GM11168 (cell line): ENCODE measurements around the gene KRTAP4-12.
"Not testable (repeated sequence)": the region's sequence is repeated elsewhere in the genome, so short reads cannot be mapped to it uniquely, and the experiment has no call there.

Experiments used
- in situ Hi-C: fragments of 300-500 bp; cut with MboI; formaldehyde crosslinking; loops from one replicate; pipeline ENCODE4 v1.12.0; 2022; ENCODE audit warnings: low sequenced_read_pairs; ENCODE audit not compliant: unreplicated experiment

The KRTAP4-12 gene

DNA sequence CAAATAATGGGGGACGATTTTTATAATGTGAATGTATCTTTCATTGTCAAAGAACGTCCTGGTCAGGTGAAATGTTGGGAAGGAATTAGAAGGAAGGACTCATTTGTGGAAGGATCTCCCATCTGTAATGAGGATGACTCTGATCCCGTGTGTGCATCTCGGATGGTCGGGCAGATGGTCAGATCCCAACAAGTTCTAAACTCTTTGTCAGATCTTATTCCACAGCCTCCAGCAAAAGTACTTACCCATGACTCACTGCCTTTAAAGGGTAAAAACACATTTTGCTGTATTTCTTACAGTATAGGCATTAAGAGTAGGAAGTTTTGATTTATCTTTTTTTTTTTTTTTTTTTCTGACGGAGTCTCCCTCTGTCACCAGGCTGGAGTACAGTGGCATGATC, 25.5 kb downstream of the KRTAP4-12 start:
- in situ Hi-C loops = no loop called here

DNA sequence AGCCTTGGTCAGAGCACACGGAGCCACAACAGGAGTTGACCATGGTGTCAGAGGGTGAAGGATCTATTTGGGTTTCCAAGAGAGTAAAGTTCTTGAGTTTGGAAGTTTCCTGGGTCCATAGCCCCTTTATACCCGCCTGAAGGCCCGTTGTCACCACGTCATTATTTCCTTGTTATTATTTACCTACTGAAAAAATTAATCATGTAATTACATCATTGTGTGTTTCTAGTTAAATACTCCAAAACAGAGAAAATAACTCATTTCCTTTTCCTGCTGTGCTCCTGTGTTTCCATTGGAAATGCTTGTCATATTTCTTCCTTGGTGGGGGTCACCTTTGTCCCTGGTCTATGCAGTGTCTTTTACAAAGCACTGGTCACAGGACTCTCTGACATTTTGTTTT, 25.9 kb downstream of the KRTAP4-12 start, which contains the start of gene KRTAP4-8:
TSS of gene KRTAP4-8 (minus strand) at position 101 of the 400 bp plus-strand sequence. CDS start at position 43, 58 bp downstream.
- in situ Hi-C loops = no loop called here

DNA sequence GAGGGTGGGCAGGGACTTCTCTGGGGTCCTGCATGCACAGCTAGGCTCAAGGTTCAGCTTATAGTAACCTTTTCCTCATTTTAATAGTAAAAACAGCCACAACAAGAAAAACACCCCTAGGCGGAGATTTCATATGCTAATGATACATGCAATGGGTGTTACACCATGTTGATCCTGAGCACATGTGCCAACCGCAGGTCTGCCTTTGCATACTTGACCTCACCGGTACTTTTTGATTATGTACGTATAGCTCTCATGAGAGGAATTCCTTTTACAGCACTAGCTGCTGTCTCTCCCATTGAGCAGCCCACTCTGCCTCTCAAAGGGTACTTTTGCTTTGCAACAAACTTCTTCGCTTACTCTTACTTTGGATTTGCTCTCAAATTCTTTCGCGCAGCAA, 27.9 kb downstream of the KRTAP4-12 start:
- in situ Hi-C loops = no loop called here

GRCh38 chr17:41088760-41089352, 35.1 kb downstream of the KRTAP4-12 start:
- in situ Hi-C loops = not testable (repeated sequence)

GRCh38 chr17:41084100-41084856, 39.7 kb downstream of the KRTAP4-12 start, which contains the start of gene KRTAP4-7:
Gene KRTAP4-7 (plus strand): TSS chr17:41084150. CDS start chr17:41084207, 57 bp downstream.
- in situ Hi-C loops = not testable (repeated sequence)

GRCh38 chr17:41083427-41083826, 40.6 kb downstream of the KRTAP4-12 start:
- in situ Hi-C loops = not testable (repeated sequence)

DNA sequence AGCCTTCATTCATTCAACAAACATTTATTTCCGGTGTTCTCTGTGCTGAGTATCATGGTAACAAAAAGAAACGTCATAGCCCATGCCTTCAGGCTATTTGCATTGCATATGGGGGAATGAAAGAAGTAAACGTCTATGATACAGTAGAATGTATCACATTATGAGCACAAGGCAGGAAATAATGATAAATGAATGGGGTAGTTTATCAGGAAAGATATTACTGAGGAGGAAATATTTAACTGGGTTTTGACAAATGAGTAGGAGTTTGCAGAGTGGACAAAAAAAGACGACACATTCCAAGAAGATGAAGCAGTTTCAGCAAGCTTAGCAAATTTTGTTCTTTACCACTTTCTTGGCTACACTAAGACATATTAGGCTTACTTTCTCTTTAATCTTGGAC, 41.4 kb downstream of the KRTAP4-12 start:
- in situ Hi-C loops = no loop called here

DNA sequence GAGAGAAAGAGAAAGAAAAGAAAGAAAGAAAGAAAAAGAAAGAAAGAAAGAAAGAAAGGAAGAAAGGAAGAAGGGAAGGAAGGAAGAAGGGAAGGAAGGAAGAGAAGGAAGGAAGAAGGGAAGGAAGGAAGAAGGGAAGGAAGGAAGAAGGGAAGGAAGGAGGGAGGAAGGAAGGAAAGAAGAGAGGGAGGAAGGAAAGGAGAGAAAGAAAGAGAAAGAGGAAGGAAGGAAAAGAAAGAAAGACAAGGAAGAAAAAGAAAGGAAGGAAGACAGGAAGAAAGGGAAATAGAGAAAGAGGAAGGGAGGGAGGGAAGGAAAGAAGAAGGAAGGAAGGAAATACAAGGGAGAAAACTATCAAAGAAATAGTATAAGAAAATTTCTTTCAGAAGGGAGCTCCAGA, 47.2 kb downstream of the KRTAP4-12 start:
- in situ Hi-C loops = no loop called here

DNA sequence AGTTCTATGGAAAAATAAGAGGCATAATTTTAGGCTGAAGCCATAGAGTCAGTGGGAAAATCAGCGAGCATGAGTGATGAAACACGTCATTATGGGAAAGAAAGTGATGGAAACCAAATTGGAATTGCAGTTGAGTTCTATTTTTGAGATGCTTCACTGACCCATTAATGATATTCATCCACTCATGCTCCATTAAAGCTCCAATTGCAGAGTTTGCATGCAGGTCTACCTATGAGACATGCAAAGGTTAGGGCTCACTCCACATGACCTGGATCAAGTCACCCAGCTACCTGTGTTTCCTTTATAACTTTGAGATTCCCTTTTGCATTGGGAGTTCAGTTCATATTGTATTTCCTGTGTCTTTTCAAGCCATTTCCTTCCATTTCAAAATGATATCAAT, 50.3 kb downstream of the KRTAP4-12 start:
- in situ Hi-C loops = no loop called here
